GM19467 (cell line): ENCODE data around the gene NKX2-3.

Source experiments
- ATAC-seq: cut with Tn5 transposase; IDR thresholded peaks from one replicate; pipeline ENCODE4 v1.9.1; 2021; ENCODE audit warnings: mild to moderate bottlenecking, moderate library complexity; ENCODE audit not compliant: unreplicated experiment

Gene NKX2-3

GRCh38 chr10:99537989-99538917, 5.5 kb downstream of the NKX2-3 start:
- ATAC-seq, result no peak

GRCh38 chr10:99539120-99539519, 6.4 kb downstream of the NKX2-3 start:
- ATAC-seq, result no peak

- ATAC-seq, result no peak
These were observed 7.1 kb downstream of the NKX2-3 start for GRCh38 chr10:99539820-99540219.

GRCh38 chr10:99540306-99540656, 7.5 kb downstream of the NKX2-3 start:
- ATAC-seq, result no peak

GRCh38 chr10:99540657-99541531, 8.2 kb downstream of the NKX2-3 start:
- ATAC-seq, result no peak

- ATAC-seq, result no peak
These were observed 11.6 kb downstream of the NKX2-3 start for GRCh38 chr10:99544322-99544721.

- ATAC-seq, result no peak
These were observed 15.3 kb downstream of the NKX2-3 start for GRCh38 chr10:99548041-99548530.

GRCh38 chr10:99551158-99551557, 18.4 kb downstream of the NKX2-3 start:
- ATAC-seq, result no peak

GRCh38 chr10:99551616-99552015, 18.9 kb downstream of the NKX2-3 start:
- ATAC-seq, result no peak

- ATAC-seq, result no peak
These were observed 22.6 kb downstream of the NKX2-3 start for GRCh38 chr10:99555371-99555770.

- peak; percentile 94 for ATAC-seq
These were observed 23.2 kb downstream of the NKX2-3 start for GRCh38 chr10:99555825-99556523.

GRCh38 chr10:99557044-99557443, 24.3 kb downstream of the NKX2-3 start:
- ATAC-seq, result no peak

GRCh38 chr10:99558708-99559107, 26.0 kb downstream of the NKX2-3 start:
- ATAC-seq, result no peak

- ATAC-seq, result no peak
These were observed 27.8 kb downstream of the NKX2-3 start for GRCh38 chr10:99560277-99561126.

GRCh38 chr10:99562631-99563030, 29.9 kb downstream of the NKX2-3 start:
- ATAC-seq, result no peak

- no peak for ATAC-seq
These were observed 31.6 kb downstream of the NKX2-3 start for GRCh38 chr10:99564361-99564760.

- ATAC-seq, result no peak
These were observed 32.4 kb downstream of the NKX2-3 start for GRCh38 chr10:99565166-99565565.

- ATAC-seq, result no peak
These were observed 36.7 kb downstream of the NKX2-3 start for GRCh38 chr10:99569253-99569939.

GRCh38 chr10:99569961-99570360, 37.2 kb downstream of the NKX2-3 start:
- no peak for ATAC-seq

- ATAC-seq, result no peak
These were observed 39.1 kb downstream of the NKX2-3 start for GRCh38 chr10:99571816-99572215.
